Smooth muscle cell of the pulmonary artery (primary cell): ENCODE results near the gene RNF114. TPM values are rescaled to one million over a fixed set of nuclear protein-coding genes. Genes with fewer than 3 reads are reported as not detected.

ENCODE experiments used
- total RNA-seq: library from RNA; depleted of rRNA; stranded (reverse); fragments of >200 nt; gene quantifications from 2 replicates; pipeline ENCODE4 v1.2.3, GENCODE V29; 2014

Gene RNF114
- total RNA-seq: 49.0 and 53.2 TPM in 2 replicates

GRCh38 chr20:49936153-49937026 is at the start of gene RNF114:
RNF114 (plus strand) TSS chr20:49936397; CDS start chr20:49936413, 16 bp downstream.

GRCh38 chr20:49915380-49916145 is 20.6 kb upstream of the RNF114 start, which contains the start of gene SPATA2:
SPATA2 (minus strand) TSS chr20:49915529; CDS start chr20:49908490, 7,039 bp downstream.

GRCh38 chr20:49982346-49983122 is 46.3 kb downstream of the RNF114 start, which contains the start of gene SNAI1:
SNAI1 (plus strand) TSS chr20:49982980; CDS start chr20:49983060, 80 bp downstream.

Other genes with a start within 250 kb of the RNF114 start
- 19.1 and 34.2 TPM in 2 replicates for gene B4GALT5, start 222.5 kb upstream of the RNF114 start, total RNA-seq
- gene SLC9A8, start 123.6 kb upstream of the RNF114 start, total RNA-seq: 10.0 and 12.5 TPM in 2 replicates
- 2.8 and 3.6 TPM in 2 replicates for gene SPATA2, start 20.9 kb upstream of the RNF114 start, total RNA-seq
- gene SNAI1, start 46.6 kb downstream of the RNF114 start, total RNA-seq: 1.4 and 2.3 TPM in 2 replicates
- 43.2 and 46.7 TPM in 2 replicates for gene UBE2V1, start 176.8 kb downstream of the RNF114 start, total RNA-seq
- 23.8 and 26.6 TPM in 2 replicates for gene PEDS1, start 217.3 kb downstream of the RNF114 start, total RNA-seq